ENCODE results near the gene RUNX3.

RUNX3 gene

DNA sequence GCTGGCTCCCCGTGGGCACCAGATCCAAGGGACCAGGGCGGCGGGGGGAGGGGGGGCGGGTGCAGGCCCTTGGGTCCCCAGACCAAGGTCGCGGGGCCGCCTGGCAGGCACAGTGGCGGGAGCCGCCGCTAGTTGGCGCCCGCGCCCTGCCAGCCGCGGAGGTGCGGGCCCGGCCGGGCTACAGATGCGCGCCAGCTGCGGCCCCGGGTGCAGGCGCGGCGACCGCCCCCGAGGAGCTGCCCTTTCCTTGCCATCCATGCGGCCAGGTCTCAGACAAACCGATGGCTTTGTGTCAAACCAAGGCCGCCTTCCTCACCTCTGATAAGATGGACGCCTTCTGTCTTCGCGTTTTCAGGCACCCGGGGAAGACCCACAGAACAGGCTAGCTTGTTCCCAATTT, 2.2 kb upstream of the RUNX3 start:
- intact Hi-C loops (cut with DNase I): loop anchor here (1.0 to 5.0 kb wide), 2 partner anchors 105 to 273 kb away; no protein-coding TSS in a partner anchor
- DNase-seq: peak in 4 of 10 donors; percentile 37 to 91 (median 68)

DNA sequence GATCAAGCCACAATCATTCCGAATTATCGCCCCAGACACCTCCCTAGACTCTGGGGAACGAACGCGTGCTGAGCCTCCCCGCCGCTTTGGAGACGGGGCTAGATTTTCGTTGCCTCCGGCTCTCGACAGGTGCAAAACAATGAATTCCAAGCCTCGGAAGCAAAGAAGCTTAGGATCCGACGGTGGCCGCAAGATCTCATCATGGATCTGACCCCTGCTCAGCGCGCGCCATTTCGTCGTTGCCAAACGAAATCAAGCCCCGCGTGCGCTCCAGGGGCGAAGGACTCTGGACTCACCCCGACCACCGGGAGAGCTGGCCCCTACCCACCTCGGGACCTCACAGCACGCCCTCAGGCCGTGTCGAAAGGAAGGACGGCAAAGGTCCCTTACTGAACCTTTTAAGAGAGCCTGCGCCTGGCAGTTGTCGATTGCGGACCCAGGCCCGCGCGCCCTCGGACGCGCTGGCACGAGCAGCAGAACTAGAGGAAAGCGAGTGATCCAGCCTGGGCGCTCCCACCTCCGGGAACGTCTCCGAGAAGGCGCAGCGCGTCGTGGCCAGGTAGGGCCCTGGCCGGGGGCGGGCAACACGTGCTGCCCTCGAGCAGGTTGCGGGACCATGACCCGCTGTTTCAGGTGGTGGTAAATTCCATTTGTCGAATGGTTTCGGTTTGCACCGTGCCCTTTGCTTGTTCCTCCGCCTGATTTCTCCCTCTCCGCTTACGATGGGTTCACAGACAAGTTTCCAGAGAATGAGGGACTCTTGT, 1.6 kb upstream of the RUNX3 start:
- intact Hi-C loops (cut with DNase I): loop anchor here (1.0 to 5.0 kb wide), 2 partner anchors 106 to 274 kb away; no protein-coding TSS in a partner anchor
- peak in 1 of 10 donors; percentile 70 for DNase-seq

DNA sequence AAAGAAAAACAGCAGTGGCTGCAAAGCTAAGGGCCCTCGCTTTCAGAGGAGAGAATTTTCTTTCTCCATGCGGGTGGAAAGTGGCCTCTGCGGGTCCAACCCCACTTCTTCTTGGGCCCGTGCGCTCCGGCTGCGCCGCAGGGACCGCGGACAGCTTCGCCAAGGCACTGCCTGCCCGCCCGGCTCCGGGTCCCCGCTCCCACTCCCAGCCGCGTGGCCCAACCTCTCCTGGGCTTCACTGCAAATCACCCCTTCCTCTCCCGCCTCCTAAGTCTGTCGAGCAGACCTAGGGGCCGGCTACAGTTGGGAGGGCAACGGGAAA, 1.0 kb upstream of the RUNX3 start:
- intact Hi-C loops (cut with DNase I): loop anchor here (5.0 kb wide), 1 partner anchor 106 kb away; no protein-coding TSS in a partner anchor
- peak in 1 of 10 donors; percentile 58 for DNase-seq

GRCh38 chr1:24929398-24930259, 447 bp downstream of the RUNX3 start:
- intact Hi-C loops (cut with DNase I): loop anchor here (5.0 kb wide), 1 partner anchor 108 kb away; no protein-coding TSS in a partner anchor
- DNase-seq: peak in 1 of 10 donors; percentile 72

DNA sequence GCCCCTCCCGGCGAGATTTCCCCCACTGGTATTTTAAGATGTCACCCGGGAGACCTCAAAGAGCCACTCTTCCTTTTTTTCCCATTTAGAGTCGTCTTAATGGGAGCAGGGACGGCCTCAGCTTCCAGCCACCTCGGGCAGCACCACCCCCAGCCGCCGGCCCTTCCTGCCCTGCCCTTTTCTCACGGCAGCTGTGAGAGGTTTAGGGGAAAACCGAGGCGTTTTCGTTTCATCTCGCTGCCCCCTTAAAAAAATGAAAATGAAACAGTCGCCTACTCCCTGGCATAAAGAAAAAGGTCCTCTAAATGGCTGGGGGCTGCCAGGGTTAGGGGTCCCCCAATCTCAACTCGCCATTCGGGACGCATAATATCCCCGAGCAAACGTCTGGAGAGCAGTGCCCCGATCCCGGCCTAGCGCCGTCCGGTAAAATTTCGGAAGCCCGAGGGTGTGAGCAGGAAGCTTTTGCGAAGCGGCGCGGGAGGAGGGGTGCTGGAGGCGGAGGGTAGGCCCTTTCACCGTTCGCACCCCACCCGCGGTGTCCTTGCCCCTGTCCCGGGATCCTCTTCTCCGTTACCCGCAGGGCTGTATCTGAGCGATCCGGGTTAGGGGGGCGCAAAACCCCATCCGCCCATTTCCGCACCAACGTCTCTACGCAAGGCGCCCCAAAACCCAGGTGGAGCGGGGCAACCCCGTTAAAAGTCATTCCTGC, 1.2 kb downstream of the RUNX3 start:
- intact Hi-C loops (cut with DNase I): no loop called here
- DNase-seq: peak in 1 of 10 donors; percentile 79

DNA sequence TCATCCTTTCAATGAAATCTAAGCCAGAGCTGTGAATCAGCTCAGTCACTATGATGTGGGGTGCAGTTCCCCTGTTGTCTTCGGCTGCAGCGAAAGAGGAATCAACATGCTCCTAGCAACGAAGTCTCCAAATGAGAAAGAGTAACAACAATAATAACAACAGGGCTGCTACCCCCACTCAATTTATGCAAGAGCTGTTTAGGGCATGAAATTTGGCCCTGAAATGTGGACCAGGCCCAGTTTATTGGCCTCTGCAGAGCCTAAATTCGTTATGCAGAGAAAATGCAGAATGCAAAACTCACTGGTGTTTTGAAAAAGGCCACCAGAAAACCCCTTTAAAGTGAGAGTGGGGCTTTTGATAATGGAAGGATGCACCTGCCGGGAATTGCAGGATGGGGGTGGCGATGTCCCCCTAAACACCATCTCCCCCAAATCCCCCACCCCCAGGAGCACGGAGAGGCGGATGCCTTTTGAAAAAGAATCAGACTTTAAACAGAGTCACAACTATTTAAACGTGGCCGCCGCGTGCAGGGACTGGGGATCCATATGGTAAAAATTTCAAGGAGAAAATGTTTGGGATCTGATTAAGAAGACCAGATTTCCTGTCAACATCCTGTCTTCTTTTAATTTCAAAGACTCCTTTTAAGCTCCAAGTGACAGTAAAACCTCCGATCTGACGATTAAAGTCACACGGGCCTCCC, 1.9 kb downstream of the RUNX3 start:
- DNase-seq: no peak
- intact Hi-C loops (cut with DNase I): no loop called here

DNA sequence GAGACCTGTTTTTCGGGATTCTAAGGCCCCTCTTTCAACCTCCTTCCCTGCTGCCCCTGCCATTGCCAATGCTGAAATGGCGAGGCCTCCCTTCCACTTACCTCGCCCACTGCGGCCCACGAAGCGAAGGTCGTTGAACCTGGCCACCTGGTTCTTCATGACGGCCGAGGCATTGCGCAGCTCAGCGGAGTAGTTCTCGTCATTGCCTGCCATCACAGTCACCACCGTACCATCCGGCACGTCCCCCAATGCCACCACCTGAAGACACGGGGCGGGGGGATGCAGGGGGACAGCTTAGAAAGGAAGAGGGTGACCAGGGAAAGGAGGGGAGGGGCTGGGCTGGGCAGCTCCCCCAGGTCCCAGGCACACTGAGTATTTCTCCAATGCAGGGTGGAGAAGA, 2.6 kb downstream of the RUNX3 start:
- intact Hi-C loops (cut with DNase I): no loop called here
- no peak for DNase-seq

DNA sequence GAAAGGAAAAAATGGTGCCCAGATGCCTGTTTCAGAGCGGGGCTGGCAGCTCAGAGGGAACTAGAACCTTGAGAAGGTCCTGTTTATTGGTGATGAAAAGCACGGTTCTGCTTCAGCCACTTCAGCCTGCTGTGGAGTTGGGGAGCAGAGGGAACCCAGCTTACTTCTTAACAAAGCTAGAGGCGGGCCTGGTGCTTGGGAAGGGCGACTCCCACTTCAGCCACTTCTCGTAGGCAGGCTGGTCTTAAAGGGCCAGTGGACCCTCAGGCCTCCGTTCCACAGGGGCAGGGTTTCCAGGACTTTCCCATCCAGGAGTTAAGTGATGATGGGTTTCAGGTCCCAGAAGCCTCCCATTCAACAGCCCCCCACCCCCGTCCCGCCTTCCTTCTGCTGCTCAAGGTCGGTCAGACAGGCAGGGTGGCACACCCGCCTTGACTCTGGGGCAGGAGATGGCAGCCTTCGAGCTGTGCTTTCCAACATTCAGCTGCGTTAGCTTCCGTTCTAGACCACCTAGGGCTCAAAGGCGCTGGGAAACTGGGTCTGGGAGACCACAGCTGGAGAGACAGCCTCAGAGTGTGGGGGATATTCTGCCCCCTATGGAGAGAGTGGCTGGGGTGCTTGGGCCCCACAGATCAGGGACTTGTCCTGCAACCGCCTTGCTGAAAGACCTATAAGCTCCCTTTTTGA, 3.4 kb downstream of the RUNX3 start:
- intact Hi-C loops (cut with DNase I): no loop called here
- no peak for DNase-seq

DNA sequence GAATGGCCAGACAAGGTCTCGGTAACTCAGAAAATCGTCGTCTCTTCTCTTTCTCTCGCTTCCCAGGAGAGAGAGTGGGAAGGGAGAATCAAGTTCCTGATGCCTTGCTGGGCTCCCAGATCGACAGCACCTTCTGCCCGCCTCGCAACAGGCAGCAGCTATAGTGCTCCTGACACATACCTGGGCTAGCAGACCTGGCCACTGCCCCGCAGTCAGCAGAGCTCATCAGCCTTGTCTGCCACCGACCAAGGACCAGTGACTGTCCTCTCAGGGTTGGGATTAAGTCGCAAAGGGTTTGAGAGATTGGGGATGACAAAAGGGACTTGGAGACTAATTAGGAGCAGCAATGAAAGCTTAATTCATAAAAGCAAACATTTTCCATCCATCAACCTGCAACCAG, 4.1 kb downstream of the RUNX3 start:
- intact Hi-C loops (cut with DNase I): no loop called here
- no peak for DNase-seq

- intact Hi-C loops (cut with DNase I): no loop called here
- no peak for DNase-seq
These were observed 4.8 kb downstream of the RUNX3 start for GRCh38 chr1:24925082-24925779.

GRCh38 chr1:24923485-24924113, 6.5 kb downstream of the RUNX3 start:
- no peak for DNase-seq
- intact Hi-C loops (cut with DNase I): no loop called here

DNA sequence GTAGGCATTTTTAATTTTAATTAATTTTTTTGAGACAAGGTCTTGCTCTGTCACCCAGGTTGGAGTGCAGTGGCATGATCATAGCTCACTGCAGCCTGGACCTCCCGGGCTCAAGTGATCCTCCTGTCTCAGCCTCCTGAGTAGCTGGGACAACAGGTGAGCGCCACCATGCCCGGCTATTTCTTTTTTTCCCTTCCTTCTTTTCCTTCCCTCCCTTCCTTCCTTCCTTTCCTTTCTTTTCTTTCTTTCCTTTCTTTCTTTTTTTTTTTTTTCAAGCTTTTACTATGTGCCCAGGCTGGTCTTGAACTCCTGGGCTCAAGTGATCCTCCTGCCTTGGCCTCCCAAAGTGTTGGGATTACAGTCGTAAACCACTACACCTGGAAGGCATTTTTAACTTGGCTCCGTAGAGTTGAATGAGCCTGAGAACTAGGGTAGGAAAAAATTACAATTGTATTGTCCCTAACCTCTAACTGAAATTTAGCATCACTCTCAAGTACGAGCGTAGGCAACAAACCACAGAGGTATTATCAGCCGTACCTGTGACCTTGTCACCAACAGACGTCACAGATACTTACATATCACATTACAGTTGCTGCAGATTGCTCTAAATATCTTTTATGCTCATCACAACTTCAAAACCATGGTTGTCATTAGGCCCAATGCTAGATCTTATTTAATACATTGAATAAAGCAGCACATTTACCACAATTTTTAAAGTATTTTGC, 8.0 kb downstream of the RUNX3 start:
- intact Hi-C loops (cut with DNase I): no loop called here
- no peak for DNase-seq

DNA sequence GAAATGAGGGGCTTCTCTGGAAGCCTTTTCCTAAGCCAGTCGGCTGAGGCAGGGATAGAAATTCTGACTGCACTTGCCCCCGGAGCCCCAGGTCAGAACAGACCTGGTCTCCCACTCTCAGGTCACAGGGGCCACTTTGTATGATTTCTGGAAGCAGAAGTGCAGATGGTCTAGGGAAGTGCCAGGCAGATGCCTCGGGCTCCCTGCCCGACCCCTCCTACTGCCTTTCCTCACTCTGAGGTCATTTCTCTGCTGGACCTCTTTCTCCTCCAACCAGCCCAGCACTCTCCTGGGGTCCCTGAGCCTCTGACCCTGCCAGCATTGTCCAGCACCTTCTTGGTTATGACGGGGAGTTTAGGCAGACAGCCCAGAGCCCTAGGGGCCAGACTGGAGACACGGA, 8.7 kb downstream of the RUNX3 start:
- intact Hi-C loops (cut with DNase I): no loop called here
- no peak for DNase-seq

GRCh38 chr1:24920533-24920925, 9.5 kb downstream of the RUNX3 start:
- intact Hi-C loops (cut with DNase I): no loop called here
- DNase-seq: no peak

- intact Hi-C loops (cut with DNase I): no loop called here
- no peak for DNase-seq
These were observed 10.1 kb downstream of the RUNX3 start for GRCh38 chr1:24919791-24920532.

DNA sequence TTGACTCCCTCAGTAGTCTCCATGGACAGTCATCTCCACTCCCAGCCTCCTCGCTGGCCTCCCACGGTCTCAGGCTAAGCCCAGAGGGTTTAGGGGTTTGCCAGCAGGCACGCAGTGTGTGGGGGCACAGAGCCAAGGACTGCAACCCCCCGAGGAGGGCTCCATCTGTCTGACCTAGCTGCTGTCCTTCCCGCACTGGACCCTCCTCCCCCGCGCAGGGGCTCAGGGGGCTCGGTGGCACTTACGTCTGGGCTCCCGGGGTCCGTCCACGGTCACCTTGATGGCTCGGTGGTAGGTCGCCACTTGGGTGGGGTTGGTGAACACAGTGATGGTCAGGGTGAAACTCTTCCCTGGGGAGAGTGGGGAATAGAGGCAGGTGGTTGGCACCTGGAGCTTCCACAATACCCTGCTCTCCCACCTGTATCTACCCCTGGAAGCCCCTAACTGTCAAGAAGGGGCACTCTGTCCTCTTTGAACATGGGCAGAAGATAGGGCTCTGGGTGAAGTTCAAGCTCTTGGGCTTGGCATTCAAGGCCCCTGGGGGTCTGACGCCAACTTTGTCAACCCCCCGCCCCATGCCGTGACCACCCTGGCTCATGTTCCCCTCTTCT, 11.0 kb downstream of the RUNX3 start:
- intact Hi-C loops (cut with DNase I): no loop called here
- DNase-seq: no peak

- intact Hi-C loops (cut with DNase I): no loop called here
These were observed 11.7 kb downstream of the RUNX3 start for GRCh38 chr1:24918370-24918769.

More at GRCh38 chr1:24918370-24918769, 11.7 kb downstream of the RUNX3 start:
- DNase-seq: no peak
